Cerebellar cortex (tissue), 1 donor: ENCODE measurements around the gene RETN.
A peak's percentile ranks its signal among the peaks of the same experiment; 100 is the strongest.
"Not testable (repeated sequence)": the region's sequence is repeated elsewhere in the genome, so short reads cannot be mapped to it uniquely, and the experiment has no call there.

Source experiments
- DNase-seq: peaks from one replicate; pipeline ENCODE4 v3.0.0-alpha.2; 2015; ENCODE audit warnings: low spot score

The RETN gene

DNA sequence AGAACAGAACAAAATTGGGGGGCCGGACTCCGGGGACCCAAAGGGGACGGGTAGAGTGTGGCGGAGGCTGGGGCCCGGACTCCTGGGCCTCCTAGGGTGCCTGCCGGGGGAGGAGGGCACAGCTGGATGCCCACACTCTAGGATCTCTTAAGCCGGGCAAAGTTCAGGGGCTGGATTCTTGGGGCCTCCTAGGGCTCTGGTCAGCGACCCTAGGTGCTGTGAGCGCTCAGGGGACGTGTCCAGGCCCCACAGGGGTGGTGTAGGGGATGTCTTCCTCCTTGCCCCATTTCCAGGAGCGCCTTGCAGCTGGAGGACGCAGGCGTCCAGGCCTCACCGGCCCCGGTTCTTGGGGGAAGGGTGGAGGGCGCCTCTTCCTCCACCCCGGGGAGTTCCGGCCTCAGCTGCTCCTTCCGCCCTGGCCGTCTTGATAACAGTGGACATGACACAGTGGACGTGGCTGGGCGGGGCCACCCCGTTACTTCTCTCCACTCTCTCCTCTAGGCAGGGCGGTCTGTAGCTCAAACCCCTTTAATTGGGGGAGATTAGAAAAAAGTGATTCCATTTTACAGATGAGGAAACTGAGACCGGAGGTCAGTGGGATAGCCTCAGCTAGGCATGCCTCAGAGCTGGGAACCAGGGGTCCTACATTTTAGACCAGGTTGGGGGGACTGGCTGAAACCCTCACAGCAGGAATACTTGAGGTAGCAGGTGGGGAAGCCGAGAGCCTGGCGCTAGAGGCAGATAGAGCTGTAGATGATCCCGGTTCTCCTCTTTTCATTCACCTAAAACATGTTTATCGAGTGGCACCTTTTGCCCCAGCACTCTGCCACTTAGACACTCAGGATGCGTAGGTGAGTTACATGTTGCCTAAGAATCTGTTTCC lies 31.2 kb upstream of the RETN start:
- DNase-seq = no peak

DNA sequence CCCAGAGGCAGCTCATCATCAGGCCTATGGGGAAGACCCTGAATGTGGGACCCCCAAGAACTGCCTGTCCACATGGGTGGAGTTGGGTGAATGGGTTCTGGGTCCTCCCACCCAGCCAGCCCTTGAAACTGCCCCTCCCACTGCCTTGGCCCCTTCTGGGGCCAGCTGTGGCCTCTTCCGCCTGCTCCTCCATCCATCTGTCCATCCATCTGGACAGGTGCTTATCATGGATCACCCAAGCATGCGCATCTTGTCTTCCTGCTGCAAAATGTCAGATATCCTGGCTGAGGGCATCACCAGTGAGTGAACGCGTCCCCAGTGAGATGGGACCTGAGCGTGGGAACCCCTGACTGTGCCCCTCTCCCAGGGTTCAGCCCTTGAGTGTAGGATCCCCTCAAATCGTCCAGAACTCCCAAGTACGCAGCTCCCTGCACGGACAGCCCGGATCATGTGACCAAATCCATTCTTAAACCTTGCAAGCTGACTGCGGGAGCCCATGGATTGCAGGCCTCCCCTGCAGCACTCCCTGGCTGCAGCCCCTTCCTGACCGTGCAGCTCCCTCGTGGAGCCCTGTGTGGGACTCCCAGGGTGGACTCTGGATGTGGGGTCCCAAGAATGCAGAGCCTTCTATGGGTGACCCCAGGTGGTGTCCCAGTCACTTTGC lies 29.9 kb upstream of the RETN start:
- no peak for DNase-seq

DNA sequence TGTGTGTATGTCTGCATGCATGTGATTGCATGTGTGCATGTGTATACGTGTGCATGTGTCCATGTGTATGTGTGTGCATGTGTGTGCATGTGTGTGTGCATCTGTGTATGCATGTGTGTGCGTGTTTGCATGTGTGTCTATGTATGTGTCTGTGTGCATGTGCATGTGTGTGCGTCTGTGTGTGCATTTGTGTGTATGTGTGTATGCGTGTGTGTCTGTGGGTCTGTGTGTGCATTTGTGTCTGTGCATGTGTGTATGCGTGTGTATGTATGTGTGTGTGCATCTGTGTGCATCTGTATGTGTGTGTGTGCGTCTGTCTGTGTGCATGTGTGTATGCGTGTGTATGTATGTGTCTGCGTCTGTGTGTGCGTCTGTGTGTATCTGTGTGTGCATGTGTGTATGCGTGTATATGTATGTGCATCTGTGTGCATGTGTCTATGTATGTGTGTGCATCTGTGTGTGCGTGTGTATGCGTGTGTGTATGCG lies 28.9 kb upstream of the RETN start:
- DNase-seq = no peak

- no peak for DNase-seq
These were observed 28.0 kb upstream of the RETN start for GRCh38 chr19:7640803-7641202.

GRCh38 chr19:7641290-7642276 lies 27.3 kb upstream of the RETN start:
- no peak for DNase-seq

- DNase-seq = no peak
These were observed 26.4 kb upstream of the RETN start for GRCh38 chr19:7642295-7643030.

DNA sequence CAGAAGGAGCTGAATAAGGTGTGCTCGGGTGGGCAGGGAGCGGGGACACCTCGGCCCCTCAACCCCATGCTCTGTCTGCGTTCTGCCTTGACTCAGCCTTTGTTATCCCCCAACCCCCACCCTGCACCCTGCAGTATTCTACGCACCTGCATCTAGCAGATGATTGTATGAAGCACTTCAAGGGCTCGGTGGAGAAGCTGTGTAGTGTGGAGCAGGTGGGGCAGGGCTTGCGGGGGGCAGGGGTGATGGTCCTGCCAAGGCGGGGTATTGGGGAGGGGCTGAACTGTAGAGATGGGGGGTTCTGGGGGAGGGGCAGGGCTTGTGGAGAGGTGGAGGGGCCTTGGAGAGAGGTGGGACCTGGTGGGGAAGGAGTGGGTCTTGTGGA lies 25.8 kb upstream of the RETN start:
- DNase-seq = no peak

GRCh38 chr19:7643629-7644549 lies 25.0 kb upstream of the RETN start:
- not testable (repeated sequence) for DNase-seq

DNA sequence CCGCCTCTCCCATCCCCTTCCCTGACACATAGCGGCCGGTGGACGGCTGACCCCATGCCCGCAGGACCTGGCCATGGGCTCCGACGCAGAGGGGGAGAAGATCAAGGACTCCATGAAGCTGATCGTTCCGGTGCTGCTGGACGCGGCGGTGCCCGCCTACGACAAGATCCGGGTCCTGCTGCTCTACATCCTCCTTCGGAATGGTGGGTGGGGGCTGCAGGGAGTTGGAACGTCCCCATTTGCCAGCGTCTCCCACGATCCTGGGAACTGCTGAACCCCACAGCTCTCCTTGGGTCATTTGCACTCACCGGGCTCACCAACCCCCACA lies 24.3 kb upstream of the RETN start:
- DNase-seq = no peak

DNA sequence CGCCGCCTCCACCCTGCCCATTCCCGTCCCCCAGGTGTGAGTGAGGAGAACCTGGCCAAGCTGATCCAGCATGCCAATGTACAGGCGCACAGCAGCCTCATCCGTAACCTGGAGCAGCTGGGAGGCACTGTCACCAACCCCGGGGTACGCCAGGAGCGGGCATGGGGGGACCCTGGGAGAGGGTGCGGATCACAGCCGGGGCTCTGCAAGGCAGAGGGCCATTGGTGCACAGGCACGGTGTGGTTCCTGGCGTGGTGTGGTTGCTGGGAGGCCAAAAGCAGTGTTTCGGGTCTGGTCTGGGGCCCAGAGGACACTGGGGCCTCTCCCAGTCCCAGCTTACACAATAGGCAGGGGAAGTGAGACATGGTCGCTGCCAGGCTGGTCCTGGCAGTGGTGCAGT lies 23.7 kb upstream of the RETN start:
- DNase-seq = no peak

- DNase-seq = no peak
These were observed 23.0 kb upstream of the RETN start for GRCh38 chr19:7645656-7646425.

- DNase-seq = no peak
These were observed 22.5 kb upstream of the RETN start for GRCh38 chr19:7646426-7646700.

DNA sequence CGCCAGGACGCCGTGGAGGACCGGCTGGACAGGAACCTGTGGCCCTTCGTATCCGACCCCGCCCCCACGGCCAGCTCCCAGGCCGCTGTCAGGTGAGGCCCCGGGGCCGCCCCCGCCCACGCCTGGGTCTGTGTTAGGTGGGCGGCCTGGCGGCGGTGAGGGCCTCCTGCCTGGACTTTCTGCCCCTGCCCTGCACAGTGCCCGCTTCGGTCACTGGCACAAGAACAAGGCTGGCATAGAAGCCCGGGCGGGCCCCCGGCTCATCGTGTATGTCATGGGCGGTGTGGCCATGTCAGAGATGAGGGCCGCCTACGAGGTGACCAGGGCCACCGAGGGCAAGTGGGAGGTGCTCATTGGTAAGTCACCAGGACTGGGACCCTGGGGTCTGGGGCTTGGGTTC lies 21.7 kb upstream of the RETN start:
- no peak for DNase-seq

DNA sequence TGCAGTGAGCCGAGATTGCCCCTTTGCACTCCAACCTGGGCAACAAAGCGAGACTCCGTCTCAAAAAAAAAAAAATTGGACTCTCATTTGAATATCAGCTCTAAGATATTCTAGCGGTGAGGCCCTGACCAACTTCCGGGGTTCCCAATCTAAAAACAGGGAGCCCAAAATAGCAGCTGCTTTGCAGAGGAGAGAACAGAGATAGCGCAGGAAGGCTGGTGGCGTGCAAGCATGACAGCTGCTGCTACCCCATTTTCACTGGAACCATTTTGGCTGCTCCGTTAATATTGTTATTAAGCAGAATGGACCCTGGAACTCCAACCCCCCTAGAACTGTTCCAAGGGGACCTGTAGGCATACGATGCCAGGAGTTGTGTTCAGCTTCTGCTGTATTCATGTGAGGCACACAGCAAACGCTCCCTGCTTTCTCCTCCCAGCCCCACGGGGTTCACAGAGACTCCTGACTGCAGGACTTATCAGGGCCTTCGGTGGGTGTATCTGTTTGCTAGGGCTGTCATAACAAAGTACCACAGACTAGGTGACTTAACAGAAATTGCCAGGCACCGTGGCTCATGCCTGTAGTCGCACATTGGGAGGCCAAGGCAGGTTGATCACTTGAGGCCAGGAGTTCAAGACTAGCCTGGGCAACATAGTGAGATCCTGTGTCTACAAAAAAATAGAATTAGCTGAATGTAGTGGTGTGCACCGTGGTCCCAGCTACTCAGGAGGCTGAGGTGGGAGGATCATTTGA lies 20.4 kb upstream of the RETN start:
- DNase-seq = no peak

DNA sequence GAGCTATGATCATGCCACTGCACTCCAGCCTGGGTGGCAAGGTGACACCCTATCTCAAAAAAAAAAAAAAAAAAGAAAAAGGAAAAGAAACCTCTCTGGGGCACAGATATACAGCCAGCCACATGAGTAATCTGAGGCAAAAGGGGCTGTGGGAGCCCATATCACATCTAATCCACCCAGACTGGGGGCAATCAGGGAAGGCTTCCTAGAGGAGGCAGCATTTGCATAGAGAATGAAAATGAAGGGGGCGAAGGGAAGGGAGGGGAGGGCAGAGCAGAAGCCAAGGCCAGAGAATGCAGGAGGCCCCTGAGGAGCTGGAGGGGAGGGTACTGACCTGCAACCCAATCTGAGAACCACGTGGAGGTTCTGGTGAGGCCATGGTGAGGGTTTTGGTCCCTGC lies 18.7 kb upstream of the RETN start:
- DNase-seq = no peak

DNA sequence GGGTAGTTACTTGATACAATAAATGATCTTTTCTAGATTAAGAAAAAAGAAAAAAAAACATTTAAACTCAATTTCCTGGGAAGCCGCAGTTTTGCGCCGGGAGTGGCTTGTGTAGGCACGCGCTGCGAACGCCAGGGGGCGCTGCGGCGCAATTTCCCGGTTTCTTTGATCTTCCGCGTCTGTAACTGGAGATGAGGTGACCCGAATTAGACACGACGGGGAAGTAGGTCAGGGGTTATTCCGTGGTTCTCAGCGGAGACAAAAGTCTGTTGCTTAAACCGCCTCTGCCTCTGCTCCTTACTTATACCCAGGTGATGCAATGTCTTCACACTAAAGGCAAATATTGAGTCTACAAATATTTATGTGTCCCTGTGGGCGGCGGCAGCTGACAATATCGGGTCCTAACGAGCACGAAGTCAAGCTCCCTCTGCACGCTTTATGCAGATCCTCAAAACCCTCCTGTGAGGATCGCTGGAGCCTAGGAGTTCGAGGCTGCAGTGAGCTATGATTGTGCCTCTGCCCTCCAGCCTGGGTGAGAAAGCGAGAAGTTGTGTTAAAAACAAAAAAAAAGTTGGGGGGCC lies 16.7 kb upstream of the RETN start:
- peak; percentile 73 for DNase-seq

GRCh38 chr19:7654401-7654800 lies 14.4 kb upstream of the RETN start:
- DNase-seq = no peak

- DNase-seq = no peak
These were observed 13.3 kb upstream of the RETN start for GRCh38 chr19:7655581-7655980.
